Loucy (cell line): ENCODE data around the gene TMEM204.

Experiments
- H2AFZ ChIP-seq: fragments of 200-600 bp; sonication (generic); 2 replicates; pipeline ENCODE4 v1.6.0; 2016; ENCODE audit warnings: antibody characterized with exemption, mild to moderate bottlenecking, low read length, moderate library complexity
- H3F3A ChIP-seq: fragments of 200-600 bp; 2 replicates; pipeline ENCODE4 v1.6.0; 2016; ENCODE audit warnings: antibody characterized with exemption, low read depth, mild to moderate bottlenecking
- H3K27me3 ChIP-seq: fragments of 200-600 bp; sonication (generic); 2 replicates; pipeline ENCODE4 v1.6.1; 2014; ENCODE audit warnings: low read length, mild to moderate bottlenecking; ENCODE audit not compliant: insufficient read depth, poor library complexity, severe bottlenecking
- H3K36me3 ChIP-seq: fragments of 200-600 bp; sonication (generic); 2 replicates; pipeline ENCODE4 v1.6.1; 2016; ENCODE audit warnings: low read length; ENCODE audit not compliant: insufficient read depth
- H3K4me1 ChIP-seq: fragments of 200-600 bp; sonication (generic); 2 replicates; pipeline ENCODE4 v1.5.1; 2014; ENCODE audit warnings: low read length, mild to moderate bottlenecking; ENCODE audit not compliant: insufficient read depth, poor library complexity, severe bottlenecking
- H3K4me2 ChIP-seq: fragments of 200-600 bp; sonication (generic); 2 replicates; pipeline ENCODE4 v1.6.0; 2014; ENCODE audit warnings: antibody characterized with exemption, low read length, low read depth, mild to moderate bottlenecking; ENCODE audit not compliant: poor library complexity, severe bottlenecking
- H3K4me3 ChIP-seq: fragments of 200-600 bp; sonication (generic); 2 replicates; pipeline ENCODE4 v1.5.1; 2014; ENCODE audit warnings: low read length, mild to moderate bottlenecking, mixed read lengths; ENCODE audit not compliant: poor library complexity, severe bottlenecking
- H3K79me2 ChIP-seq: fragments of 200-600 bp; sonication (generic); 2 replicates; pipeline ENCODE4 v1.6.1; 2014; ENCODE audit warnings: low read length; ENCODE audit not compliant: insufficient read depth
- H3K9ac ChIP-seq: fragments of 200-600 bp; sonication (generic); 2 replicates; pipeline ENCODE4 v1.6.0; 2014; ENCODE audit warnings: mild to moderate bottlenecking, low read depth, low read length, moderate library complexity; ENCODE audit not compliant: poor library complexity, severe bottlenecking
- H3K9me2 ChIP-seq: fragments of 200-600 bp; sonication (generic); replicated peaks from 2 replicates; pipeline ENCODE4 v1.6.1; 2016; ENCODE audit warnings: low read depth, low read length, mixed read lengths
- H3K9me3 ChIP-seq: fragments of 200-600 bp; sonication (generic); 2 replicates; pipeline ENCODE4 v1.6.1; 2014; ENCODE audit warnings: mild to moderate bottlenecking, antibody characterized with exemption, low read length, low read depth; ENCODE audit not compliant: insufficient read depth
- H4K20me1 ChIP-seq: fragments of 200-600 bp; sonication (generic); 2 replicates; pipeline ENCODE4 v1.6.0; 2014; ENCODE audit warnings: antibody characterized with exemption, low read length, mild to moderate bottlenecking; ENCODE audit not compliant: insufficient read depth, poor library complexity, severe bottlenecking
- EZH2phosphoT487 ChIP-seq: fragments of 200-600 bp; IDR thresholded peaks from 2 replicates; pipeline ENCODE4 v1.6.1; 2018; ENCODE audit warnings: antibody characterized with exemption, mild to moderate bottlenecking, moderate library complexity, borderline replicate concordance
- TF ChIP-seq, protein P1 (sequence below): fragments of 200-600 bp; sonication (generic); conservative IDR thresholded peaks from 2 replicates; pipeline ENCODE4 v1.5.1; 2014; ENCODE audit warnings: mild to moderate bottlenecking, antibody characterized with exemption, low read length

The TMEM204 gene

GRCh38 chr16:1561836-1562235, 28.4 kb downstream of the TMEM204 start:
- H3K9ac ChIP-seq: no peak overlapping the region
- TF ChIP-seq, protein P1, sequence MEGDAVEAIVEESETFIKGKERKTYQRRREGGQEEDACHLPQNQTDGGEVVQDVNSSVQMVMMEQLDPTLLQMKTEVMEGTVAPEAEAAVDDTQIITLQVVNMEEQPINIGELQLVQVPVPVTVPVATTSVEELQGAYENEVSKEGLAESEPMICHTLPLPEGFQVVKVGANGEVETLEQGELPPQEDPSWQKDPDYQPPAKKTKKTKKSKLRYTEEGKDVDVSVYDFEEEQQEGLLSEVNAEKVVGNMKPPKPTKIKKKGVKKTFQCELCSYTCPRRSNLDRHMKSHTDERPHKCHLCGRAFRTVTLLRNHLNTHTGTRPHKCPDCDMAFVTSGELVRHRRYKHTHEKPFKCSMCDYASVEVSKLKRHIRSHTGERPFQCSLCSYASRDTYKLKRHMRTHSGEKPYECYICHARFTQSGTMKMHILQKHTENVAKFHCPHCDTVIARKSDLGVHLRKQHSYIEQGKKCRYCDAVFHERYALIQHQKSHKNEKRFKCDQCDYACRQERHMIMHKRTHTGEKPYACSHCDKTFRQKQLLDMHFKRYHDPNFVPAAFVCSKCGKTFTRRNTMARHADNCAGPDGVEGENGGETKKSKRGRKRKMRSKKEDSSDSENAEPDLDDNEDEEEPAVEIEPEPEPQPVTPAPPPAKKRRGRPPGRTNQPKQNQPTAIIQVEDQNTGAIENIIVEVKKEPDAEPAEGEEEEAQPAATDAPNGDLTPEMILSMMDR: no peak
- TF ChIP-seq EZH2phosphoT487: no peak
- no peaks in the 10 kb centered on the region for H3K9me2 ChIP-seq
- H3K9me3 ChIP-seq: no peaks in the 10 kb centered on the region
- no peak overlapping the region for H3K4me3 ChIP-seq
- no peak overlapping the region for H3K4me2 ChIP-seq
- no peaks in the 10 kb centered on the region for H4K20me1 ChIP-seq
- H3K27me3 ChIP-seq: no peaks in the 10 kb centered on the region
- H2AFZ ChIP-seq: no peak overlapping the region
- no peaks in the 10 kb centered on the region for H3K79me2 ChIP-seq
- no peaks in the 10 kb centered on the region for H3K36me3 ChIP-seq
- peaks cover 10% of the 10 kb centered on the region for H3K4me1 ChIP-seq
- H3F3A ChIP-seq: no peaks in the 10 kb centered on the region

- H3K27me3 ChIP-seq: no peaks in the 10 kb centered on the region
- H3K9me3 ChIP-seq: no peaks in the 10 kb centered on the region
- no peaks in the 10 kb centered on the region for H3F3A ChIP-seq
- no peak for TF ChIP-seq EZH2phosphoT487
- TF ChIP-seq, protein P1: no peak
- H3K4me2 ChIP-seq: no peak overlapping the region
- H3K9ac ChIP-seq: no peak overlapping the region
- H4K20me1 ChIP-seq: no peaks in the 10 kb centered on the region
- H2AFZ ChIP-seq: no peak overlapping the region
- H3K36me3 ChIP-seq: no peaks in the 10 kb centered on the region
- H3K4me1 ChIP-seq: peaks cover 10% of the 10 kb centered on the region
- no peak overlapping the region for H3K4me3 ChIP-seq
- no peaks in the 10 kb centered on the region for H3K9me2 ChIP-seq
- no peaks in the 10 kb centered on the region for H3K79me2 ChIP-seq
Measured at GRCh38 chr16:1563786-1564185, 30.3 kb downstream of the TMEM204 start.

DNA sequence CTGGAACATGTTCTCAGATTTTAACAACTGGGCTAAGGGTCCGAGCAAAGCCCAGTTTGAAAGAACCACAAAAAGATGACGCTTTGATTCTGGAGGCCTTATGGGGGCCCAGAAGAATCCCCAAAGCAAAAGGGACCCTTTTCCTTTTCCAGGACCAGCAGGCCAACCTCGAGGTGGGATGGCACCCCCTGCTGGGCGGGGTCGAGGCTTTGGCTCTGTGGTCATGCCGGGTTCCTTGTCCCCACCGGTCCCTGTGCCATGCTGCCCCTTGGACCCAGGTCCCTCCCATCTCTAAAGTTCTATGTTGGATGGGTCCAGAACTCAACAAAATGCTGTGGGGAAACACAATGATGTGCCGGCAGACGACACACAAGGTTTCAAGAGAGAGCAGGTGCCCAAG, 30.9 kb downstream of the TMEM204 start:
- Histone ChIP-seq H3K9ac (no peak overlapping the region), H3K9me2 (no peaks in the 10 kb centered on the region), H2AFZ (no peak overlapping the region), H3K4me3 (no peak overlapping the region), H3F3A (no peaks in the 10 kb centered on the region), H3K79me2 (no peaks in the 10 kb centered on the region), H3K27me3 (no peaks in the 10 kb centered on the region), H3K4me1 (peaks cover 7% of the 10 kb centered on the region), H3K9me3 (no peaks in the 10 kb centered on the region), H3K4me2 (no peak overlapping the region), H4K20me1 (no peaks in the 10 kb centered on the region), H3K36me3 (no peaks in the 10 kb centered on the region)
- TF ChIP-seq EZH2phosphoT487: no peak
- TF ChIP-seq, protein P1: peak; percentile 48
